Stimulated activated CD8-positive, alpha-beta memory T cell treated with anti-CD3 and anti-CD28 coated beads, Interleukin-4, amount 100 ng/mL, for 1 hour (primary cell): ENCODE data around the gene HLA-DQA2.
"Not testable (repeated sequence)": the region's sequence is repeated elsewhere in the genome, so short reads cannot be mapped to it uniquely, and the experiment has no call there.

Experiments used
- DNase-seq, 2 donors: peaks; one replicate each; pipeline ENCODE4 v3.0.0-alpha.2; 2020; ENCODE audit warnings: low read depth in 2 of 2, low spot score in 1 of 2

The HLA-DQA2 gene

DNA sequence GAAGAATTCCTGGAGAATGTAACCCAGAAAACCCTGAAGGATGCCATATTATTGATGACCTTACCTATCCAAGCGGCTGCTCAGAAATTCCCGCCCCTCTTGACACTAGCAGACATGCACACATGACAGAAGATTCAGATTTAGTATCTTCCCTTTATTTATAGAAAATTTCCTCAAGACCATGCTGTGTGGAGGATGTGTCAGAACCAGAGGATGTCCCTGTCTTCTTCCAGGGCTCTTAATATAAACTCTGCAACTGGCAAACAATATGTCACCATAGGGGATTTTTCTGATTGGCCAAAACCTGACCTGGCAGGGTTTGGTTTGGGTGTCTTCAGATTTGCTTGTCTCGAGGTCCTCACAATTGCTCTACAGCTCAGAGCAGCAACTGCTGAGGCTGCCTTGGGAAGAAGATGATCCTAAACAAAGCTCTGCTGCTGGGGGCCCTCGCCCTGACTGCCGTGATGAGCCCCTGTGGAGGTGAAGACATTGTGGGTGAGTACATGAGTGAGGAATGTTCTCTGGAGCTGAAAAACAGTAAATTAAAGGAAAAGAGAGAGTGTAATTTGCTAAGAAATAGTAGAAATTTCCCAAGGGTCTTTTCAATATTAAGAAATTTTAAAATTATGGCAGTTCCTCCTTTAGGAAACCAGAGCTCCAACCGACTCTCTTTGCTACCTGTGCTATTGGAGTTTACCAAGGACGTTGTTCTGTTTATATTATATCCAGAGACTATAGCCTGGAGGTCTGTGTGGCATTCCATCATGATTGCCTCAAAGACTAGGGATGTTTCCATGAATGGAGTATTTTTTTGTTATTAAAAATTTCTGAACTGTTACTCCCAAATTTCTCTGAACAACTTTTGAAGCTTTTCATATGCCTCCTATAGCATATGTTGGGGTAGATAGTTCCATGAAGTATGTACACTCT lies at the start of gene HLA-DQA2:
Gene HLA-DQA2 (plus strand): TSS at position 361 of the 930 bp plus-strand sequence. CDS start 53 bp downstream, at position 414.
- no peak for DNase-seq

DNA sequence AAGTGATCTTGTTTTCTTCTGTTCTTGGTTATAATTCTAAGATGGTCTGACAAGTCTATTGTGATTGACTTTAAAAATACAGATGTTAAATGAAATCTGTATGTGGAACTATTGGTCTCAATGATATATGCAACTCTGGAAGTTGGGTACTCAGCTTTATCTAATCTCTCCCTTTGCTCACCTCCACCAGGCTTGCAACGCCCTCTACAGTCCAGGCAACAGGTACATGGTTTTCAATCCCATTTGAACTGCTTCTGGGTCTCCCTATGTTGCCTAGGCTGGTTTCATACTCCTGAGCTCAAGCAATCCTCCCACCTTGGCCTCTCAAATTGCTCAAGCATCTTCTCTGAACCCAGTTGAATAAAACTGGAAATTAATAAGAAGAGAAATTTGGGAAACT lies 49.2 kb upstream of the HLA-DQA2 start:
- DNase-seq: no peak

DNA sequence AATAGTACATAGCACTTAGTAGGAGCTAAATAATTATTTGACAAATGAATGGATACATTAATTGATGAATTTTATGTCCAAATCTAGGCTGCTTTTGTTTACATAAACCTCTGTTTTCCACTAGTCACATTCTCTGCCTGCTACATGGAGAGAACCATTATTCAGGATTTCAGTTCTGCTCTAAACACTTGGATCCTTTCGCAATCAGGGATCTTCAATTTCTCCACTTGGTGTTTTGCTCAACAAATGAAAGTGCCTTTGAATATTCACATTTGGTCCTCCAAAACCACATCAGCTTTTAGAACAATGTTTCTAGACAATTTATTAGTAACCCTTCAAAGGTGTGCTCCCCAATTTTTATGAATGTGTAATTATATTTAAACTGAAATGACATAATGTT lies 44.2 kb upstream of the HLA-DQA2 start:
- no peak for DNase-seq

GRCh38 chr6:32700391-32701040 lies 40.7 kb upstream of the HLA-DQA2 start:
- DNase-seq: no peak

- DNase-seq: no peak
Measured at GRCh38 chr6:32703347-32703746, 37.8 kb upstream of the HLA-DQA2 start.

GRCh38 chr6:32705164-32705563 lies 36.0 kb upstream of the HLA-DQA2 start:
- DNase-seq: not testable (repeated sequence)

GRCh38 chr6:32709625-32710024 lies 31.6 kb upstream of the HLA-DQA2 start:
- no peak for DNase-seq

DNA sequence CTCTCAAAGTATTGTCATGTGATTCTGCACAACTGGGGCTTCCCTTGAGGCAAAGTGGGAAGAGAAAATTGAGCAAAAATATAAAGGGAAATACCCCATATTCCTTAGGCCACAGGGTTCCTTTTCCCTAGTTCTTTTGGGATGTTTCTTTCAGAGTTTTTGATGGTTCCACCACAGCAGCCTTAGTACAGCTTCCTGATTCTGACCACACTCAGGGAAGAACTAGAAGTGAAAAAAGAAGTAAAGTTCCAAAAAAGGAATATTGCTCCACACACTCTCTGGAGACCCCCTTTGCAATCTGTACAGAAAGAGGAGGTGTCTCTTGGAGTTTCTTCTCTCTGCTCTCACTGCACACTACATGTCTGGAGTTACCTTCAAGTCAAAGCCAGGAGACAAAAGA lies 27.9 kb upstream of the HLA-DQA2 start:
- DNase-seq: no peak

DNA sequence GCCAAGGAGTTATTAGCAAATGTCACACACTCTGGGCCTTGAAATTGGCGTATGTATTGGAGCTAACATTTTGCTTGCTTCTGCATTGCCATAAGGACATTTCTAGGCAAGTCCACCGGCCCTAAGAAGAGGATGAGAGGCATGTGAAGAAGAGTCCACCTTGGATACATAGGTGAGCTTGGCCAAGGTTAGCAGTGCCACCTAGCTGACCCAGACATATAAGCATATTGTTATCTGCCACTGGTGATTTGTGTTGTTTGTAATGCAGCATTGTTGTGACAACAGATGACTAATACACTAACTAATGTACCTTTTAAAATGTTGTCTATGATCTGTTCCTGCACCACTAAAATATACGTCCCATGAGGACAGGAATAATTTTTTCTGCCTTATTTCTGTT lies 24.8 kb upstream of the HLA-DQA2 start:
- no peak for DNase-seq

GRCh38 chr6:32718879-32719278 lies 22.3 kb upstream of the HLA-DQA2 start:
- no peak for DNase-seq

GRCh38 chr6:32738126-32738525 lies 3.1 kb upstream of the HLA-DQA2 start:
- DNase-seq: no peak

- no peak for DNase-seq
Measured at GRCh38 chr6:32742374-32742773, 1.2 kb downstream of the HLA-DQA2 start.

GRCh38 chr6:32744776-32745175 lies 3.6 kb downstream of the HLA-DQA2 start:
- DNase-seq: no peak

DNA sequence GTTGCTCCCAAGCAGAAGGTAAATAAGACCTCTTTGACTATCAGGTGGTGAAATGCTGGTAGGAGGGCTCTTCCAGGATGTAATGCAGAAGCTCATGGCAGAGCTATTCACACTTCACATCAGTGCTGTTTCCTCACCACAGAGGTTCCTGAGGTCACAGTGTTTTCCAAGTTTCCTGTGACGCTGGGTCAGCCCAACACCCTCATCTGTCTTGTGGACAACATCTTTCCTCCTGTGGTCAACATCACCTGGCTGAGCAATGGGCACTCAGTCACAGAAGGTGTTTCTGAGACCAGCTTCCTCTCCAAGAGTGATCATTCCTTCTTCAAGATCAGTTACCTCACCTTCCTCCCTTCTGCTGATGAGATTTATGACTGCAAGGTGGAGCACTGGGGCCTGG lies 4.5 kb downstream of the HLA-DQA2 start:
- not testable (repeated sequence) for DNase-seq

GRCh38 chr6:32752580-32752979 lies 11.4 kb downstream of the HLA-DQA2 start:
- no peak for DNase-seq

DNA sequence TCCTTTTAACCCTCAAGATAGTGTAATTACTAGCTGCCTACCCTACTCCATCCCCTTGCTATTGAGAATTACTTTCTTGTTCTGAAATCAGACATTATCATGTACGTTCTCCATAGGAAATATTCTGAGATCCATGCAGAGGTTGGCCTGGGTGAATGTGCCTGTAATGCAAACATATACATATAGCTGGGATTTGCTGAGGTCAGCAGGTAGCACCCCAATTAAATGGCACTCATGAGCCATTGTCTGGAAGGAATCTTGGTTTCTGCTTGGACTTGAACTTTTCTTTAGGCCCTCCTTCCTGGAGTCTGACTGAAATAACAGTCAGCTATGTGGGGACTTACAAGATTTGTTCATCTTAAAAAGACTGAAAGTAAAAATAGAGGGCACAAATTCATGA lies 18.5 kb downstream of the HLA-DQA2 start:
- DNase-seq: no peak

- DNase-seq: no peak
Measured at GRCh38 chr6:32761072-32761471, 19.9 kb downstream of the HLA-DQA2 start.

DNA sequence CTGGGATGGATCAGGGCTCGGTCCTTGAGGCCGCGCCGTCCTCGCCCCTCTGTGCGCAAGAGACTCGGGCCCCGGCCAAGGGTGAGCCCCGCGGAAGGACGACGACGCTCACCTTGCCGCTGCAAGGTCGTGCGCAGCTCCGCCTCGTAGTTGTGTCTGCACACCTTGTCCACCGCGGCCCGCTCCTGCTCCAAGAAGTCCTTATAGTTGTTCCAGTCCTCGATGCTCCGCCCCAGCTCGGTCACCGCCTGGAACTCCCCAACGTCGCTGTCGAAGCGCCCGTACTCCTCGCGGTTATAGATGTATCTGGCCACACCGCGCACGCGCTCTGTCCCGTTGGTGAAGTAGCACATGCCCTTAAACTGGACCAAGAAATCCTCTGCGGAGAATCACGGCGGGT lies 20.4 kb downstream of the HLA-DQA2 start:
- no peak for DNase-seq

- no peak for DNase-seq
Measured at GRCh38 chr6:32763421-32763820, 22.2 kb downstream of the HLA-DQA2 start, which contains the start of gene HLA-DQB2. HLA-DQB2 (minus strand) TSS chr6:32763532; CDS start chr6:32763470, 62 bp downstream.

GRCh38 chr6:32764048-32764447 lies 22.9 kb downstream of the HLA-DQA2 start:
- DNase-seq: no peak

DNA sequence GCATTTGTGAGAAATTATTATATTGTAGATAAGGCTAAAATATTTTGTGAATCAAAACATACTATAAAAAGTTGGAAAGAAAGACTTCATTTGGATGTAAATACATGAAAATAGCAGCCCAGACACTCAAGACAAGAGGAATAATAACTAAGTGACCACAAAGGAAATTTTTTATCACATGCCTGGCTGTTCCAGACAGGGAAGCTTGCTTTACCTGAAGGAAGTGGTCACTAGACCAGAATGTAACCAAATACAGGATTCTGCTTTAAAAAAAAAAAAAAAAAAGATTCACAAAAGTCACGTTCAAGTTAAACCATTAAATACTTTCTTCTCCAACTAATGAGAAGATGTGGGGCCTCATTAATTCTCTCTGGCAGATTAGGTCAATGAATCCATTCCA lies 31.5 kb downstream of the HLA-DQA2 start:
- DNase-seq: no peak

DNA sequence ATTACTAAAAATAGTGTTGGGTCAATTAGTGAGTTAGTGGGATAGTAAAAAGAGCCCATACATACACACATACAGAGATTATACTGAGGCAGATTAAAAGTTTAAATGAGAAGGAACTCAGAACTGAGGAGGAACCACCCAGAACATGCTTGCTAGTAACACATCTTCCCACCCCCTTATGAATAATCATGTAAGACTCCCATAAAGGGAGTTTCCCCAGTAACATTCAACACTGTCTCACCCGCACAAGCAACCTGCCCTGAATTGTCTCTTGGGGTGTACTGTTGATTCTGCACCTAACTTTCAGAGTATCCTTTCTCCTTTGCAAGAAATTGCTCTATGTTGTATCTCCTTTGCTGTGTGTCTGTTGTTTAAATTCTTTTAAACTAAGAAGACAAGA lies 33.2 kb downstream of the HLA-DQA2 start:
- DNase-seq: no peak
